T follicular helper cell (primary cell): ENCODE results near the gene NPAS3.

ENCODE experiments used
- DNase-seq: peaks from one replicate; pipeline ENCODE4 v3.0.0-alpha.2; 2020; ENCODE audit warnings: low read depth

Gene NPAS3

GRCh38 chr14:33560718-33561431 is 622.2 kb downstream of the NPAS3 start:
- DNase-seq = no peak

GRCh38 chr14:33561488-33562175 is 623.0 kb downstream of the NPAS3 start:
- no peak for DNase-seq

DNA sequence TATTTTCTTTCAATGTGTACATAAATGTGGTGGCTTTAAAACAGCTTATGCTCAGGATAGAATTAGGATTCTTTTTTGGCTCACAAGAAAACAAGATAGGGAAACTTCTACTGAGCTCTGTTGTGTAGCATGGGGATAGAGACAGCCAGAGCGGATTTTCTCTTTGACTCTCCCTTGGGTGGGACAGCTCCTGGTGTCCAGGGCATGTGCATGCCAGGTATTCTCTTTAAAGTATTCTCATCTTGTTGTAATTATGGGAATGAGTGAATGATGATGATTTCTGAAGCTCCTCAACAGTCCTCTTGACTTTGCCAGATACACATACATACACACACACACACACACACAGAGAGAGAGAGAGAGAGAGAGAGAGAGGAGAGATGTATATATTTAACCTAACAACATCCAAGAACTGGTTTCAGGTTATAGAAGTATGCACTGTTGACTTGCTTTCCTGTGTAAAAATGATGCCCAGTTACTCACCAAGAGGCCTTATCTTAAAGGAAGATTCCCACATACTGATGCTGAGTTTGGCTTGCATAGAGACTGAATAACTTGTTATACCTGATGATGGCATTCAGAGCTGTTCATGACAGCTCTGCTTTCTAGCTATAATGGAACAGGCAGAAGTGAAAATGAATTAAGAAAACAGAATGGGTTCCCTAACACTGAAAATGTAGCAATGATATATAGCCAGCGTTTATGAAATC is 624.7 kb downstream of the NPAS3 start:
- no peak for DNase-seq

GRCh38 chr14:33563901-33564197 is 625.2 kb downstream of the NPAS3 start:
- DNase-seq = no peak

DNA sequence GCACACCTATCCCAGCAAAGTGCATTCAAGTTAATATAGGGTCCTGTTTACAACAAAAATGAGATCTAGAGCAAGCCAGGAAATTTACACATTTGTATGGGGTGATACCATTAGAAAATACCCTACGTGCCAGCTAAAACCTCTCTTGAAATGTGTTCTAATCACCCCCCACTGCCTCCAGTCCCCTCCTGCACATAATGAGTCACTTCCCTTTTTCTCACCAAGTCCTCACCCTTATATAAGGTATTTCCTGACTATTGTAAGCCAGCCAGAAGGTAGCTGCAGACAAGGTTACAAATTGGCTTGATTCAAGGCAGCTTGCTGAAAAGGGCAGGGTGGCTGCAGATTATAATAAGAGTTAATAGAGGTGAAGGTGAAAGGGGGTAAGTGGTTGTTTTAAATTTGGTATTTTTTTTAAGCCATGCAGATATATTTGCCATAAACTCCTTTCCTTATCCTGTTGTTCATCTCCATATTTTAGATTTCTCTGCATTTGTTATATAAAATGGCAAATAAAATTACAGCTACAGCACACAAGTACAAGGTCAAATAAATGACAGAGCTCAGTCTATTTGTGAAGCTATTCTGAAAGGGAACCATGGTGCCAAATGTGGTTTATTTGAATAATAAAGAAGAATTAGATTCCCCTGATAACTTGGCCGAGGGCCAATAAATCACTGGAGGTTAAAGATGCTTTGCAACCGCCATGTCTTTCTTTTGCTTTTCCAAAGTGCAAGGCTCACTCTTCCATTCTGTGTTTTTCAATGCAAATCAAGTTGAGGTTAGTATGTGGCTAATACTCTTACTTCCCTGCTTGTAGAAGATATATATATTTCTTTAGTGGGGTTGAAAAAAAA is 626.3 kb downstream of the NPAS3 start:
- no peak for DNase-seq

DNA sequence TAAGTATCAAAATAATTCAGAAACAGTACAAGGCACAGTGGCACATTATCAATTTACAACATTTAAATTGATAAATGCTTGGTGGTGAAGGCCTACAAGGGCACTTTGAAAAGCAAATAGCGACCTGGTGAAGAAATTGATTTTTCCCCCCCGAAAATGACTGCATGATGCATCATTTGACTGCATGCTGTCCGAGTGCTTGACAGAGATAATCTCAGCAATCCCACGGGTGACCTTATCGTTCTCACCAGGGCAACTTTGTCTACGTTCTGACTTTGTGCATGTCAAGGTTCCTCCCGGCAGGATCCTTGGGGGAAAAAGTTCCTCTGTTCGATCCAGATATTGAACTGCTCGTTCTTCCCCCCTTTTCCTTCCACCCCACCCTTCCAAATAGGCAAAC is 627.4 kb downstream of the NPAS3 start:
- no peak for DNase-seq

- DNase-seq = no peak
Observed at GRCh38 chr14:33567023-33567728, 628.5 kb downstream of the NPAS3 start.

GRCh38 chr14:33567731-33568130 is 629.1 kb downstream of the NPAS3 start:
- no peak for DNase-seq

DNA sequence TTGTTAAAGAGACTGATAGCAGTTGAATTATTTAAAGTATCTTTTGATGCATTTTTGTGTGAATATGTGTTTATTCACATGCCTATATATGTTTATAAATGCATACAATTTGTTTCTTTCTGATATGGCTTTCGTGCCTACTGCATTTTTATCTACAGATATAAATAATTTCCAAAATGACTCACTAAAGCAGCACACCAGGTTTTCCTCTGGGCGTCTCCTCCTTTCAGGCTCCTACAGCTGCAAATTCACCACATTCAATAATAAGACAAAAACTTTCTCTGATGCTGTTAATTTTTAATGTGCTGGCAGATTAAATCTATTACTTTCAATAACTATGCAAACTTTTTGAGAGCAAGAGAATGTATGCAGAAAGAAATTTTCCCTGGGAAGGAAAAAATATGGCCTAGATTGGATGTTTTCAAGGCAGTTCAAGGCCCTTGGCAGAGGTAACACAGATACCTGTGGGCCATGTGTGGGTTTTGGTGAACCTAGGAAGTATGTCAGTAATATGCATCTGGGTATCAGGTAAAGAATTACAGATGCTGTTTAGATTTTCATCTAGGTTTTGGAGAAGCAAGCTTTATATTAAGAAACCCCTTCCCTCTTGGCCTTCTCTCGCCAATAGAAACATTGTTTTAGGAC is 630.4 kb downstream of the NPAS3 start:
- DNase-seq = no peak

DNA sequence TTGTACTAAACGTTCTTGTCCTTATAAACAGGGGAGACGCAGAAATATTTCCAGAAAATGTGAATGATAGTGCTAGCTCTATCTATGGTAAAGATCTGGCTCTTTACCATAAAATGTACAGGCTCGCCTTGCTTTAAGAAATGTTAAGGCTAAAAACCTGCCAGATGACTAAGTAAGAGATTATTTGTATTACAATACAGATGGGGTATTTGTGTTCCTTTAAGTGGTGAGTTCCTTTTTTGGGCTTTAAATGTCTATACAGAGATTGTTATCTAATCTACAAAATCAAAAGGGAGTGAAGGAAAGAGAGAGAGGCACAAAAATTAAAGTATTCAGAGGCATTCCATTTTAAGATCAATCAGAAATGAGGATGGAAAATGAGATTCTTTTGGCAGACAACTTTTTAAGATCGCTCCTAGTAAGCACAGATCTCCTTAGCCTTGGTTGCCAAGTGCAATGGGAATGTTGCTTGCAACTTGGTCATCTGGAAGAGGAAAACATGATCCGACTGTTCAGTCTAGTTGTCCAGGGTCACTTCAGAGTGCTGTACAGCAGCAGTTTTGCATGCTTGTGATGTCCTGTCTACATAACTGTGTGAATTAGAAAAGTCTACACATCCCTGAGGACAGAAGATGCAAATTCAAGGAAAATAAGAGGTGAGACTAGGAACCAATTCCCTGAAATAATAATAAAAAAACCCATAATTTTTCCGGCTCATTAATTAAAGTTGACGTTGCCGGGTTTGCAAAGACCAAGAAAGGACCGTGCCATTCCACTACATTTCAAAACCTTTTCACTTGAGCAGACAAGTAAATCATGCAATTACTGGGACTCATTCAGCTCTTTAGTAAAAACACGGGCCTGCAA is 631.4 kb downstream of the NPAS3 start:
- no peak for DNase-seq

DNA sequence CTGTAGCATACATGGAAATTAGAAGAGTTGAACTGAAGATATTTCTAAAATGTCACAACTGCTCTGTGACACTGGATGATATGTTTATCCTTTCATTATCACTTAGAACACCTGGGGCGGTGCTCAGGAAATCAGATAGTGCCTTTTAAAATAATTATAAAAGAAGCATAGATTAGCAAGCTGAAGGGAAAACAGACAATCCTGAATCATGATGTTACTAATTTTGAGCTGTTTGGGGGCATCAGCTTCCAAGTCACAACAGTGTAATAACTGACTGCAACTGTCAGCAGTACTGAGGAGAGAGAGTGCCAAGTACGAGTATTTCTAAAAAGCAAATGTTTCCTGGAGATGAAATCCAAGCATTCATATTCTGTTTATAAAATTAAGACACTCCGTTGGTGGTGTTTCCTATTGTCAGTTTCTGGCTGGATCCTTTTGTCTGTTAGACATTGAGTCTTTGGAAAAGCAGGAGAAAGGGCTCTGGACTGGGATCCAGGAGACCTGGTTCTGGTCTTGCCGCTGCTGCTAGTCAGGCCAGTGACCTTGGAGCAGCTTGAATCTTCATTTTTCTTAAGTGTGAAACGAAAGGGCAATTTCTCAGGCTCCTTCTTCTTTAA is 632.1 kb downstream of the NPAS3 start:
- DNase-seq = no peak

- DNase-seq = no peak
Observed at GRCh38 chr14:33573301-33573880, 634.7 kb downstream of the NPAS3 start.

GRCh38 chr14:33576014-33576413 is 637.3 kb downstream of the NPAS3 start:
- no peak for DNase-seq

DNA sequence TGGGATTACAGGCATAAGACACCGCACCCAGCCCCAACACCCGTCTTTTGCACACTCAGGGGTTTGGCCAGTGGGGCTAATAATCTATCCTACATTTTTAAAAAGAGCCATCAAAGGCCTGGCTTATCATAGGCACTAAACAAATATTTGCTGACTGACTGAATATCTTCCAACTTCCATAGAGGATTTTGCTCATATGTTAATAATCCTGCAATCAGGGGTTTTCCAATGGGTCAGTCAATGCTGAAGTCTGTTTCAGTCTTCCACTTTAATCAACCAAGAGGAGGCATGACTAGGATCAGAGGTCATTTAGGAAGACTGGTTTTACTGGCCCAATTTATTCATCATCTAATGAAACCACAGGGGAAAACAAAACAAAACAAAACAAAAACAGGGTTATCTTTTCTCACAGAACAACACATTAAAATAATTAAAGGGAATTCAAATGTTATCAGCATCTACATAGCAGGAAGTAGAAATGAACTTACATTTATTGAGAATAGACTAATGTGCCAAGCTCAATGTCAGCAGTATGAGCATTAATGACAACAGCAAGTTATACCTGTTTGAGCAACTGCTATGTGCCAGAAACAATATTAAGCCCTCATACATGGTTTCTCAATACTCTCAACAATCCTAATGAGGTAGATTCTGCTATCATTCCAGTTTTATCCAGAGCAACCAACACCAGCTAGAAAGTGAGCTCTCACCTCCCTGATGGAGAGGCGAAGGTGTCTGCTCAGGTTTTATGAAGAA is 640.0 kb downstream of the NPAS3 start:
- DNase-seq = no peak

DNA sequence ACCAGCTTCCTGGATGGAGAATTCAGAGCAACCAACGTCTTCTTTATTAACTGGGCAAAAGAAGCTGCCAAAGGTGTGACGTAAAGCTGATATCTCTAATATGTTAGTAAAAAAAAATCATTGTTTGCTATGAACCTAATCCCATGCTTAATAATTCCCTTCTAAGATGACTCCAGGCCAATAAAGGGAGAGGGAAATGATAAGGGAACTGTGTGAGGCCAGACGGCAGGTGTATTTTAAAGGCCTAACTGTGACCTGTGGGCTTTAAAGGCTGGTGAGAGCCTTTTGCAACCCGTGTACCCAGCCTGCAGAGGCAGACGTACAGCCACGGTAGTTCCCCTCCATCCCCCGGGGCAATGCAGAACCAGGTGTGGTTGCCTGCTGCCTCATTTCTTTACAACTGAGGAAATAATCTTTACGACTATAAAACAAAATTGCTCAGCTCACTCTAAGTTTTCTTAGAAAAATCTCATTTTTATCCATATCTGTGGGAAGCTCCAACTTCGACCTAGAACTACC is 641.6 kb downstream of the NPAS3 start:
- no peak for DNase-seq

GRCh38 chr14:33580841-33581240 is 642.2 kb downstream of the NPAS3 start:
- no peak for DNase-seq

DNA sequence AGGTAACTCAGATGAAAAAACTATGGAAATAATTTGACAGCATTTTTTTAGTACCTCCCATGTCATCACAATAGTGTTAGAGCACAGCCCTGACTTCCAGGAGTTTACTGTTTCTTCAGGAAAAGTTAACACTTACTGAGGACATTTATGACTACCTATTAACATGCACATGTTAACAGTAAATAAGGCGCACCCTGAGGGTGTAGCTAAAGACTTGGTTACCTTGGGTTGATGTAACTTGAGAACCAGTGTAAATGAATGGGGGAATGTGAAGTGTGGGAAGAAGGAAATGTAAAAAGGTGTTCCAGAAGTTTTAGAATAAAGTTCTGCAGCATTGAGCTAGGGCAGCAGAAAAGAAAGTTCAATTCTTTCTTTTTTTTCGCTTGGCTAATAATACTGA is 646.0 kb downstream of the NPAS3 start:
- DNase-seq = no peak

GRCh38 chr14:33586806-33587205 is 648.1 kb downstream of the NPAS3 start:
- no peak for DNase-seq
